ENCODE measurements around the gene OVOL1. TPM values are rescaled to one million over a fixed set of nuclear protein-coding genes. Genes with fewer than 3 reads are reported as not detected.

Gene OVOL1
- total RNA-seq, 2 experiments from 2014 or later, result not detected

DNA sequence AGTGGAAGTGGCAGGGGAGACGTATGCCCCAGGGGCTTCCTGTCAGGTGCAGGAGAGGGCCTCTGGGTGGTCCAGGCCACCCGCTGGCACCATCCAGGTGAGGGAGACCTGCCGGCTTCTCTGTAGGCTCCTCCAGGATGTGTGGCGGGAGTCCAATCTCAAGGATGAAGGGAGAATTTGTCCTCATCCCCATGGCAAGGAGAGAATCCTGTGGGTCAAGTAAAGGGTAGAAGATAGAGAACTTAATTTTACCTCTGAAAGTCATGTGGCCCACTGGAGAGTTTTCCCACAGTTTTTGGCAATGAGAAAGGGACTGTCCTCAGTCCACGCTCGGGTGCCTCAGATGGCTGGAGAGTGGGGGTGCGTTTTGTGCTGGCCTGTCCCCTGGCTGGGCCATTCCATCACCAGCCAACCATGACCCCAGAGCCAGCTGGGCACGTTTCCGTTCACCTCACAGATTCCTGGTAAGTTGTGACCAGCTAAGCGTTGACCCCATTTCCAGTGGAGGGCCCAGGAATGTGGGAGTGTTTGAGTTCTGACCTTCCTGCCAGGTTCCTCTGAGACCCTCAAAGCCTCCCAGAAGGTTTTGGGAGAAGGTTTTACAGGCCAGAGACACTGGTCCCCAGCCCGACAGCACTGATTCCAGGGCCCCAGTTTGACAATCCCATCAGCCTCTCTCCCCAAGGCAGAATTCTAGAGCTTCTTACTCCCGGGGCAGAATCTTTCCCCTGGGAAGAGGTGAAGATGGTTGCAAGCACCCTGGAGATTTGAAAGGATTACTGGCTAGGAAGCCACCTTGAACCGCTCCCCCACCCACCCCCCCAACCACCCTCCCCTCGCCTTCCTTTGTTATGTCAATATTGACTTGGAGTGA lies 2.6 kb downstream of the OVOL1 start:
- ATAC-seq, result no peak
- Mint-ChIP-seq H3K27ac (no peak overlapping the region), H3K4me3 (no peak overlapping the region), H3K4me1 (peaks cover 26% of the 10 kb centered on the region), H3K9me3 (ENCODE audit: low read depth) (no peaks in the 10 kb centered on the region), H3K27me3 (peaks cover 45% of the 10 kb centered on the region), H3K36me3 (peaks cover 1% of the 10 kb centered on the region)
- CTCF ChIA-PET, result interaction anchor here (1.5 to 6.8 kb wide), 4 partner anchors 10 to 84 kb away, joined by 3 to 67 read pairs (median 20); partner anchors contain the start of gene AP5B1
- no peak for DNase-seq

GRCh38 chr11:65790104-65790901 lies 3.4 kb downstream of the OVOL1 start:
- CTCF ChIA-PET, result interaction anchor here (0.8 to 6.8 kb wide), 6 partner anchors 11 to 98 kb away, joined by 3 to 67 read pairs (median 4); partner anchors contain the start of genes AP5B1 and FIBP
- H3K36me3 Mint-ChIP-seq, result peaks cover 1% of the 10 kb centered on the region
- DNase-seq (no peak), ATAC-seq (no peak)
- no peaks in the 10 kb centered on the region for H3K9me3 Mint-ChIP-seq (ENCODE audit: low read depth)
- peaks cover 23% of the 10 kb centered on the region for H3K4me1 Mint-ChIP-seq
- peaks cover 42% of the 10 kb centered on the region for H3K27me3 Mint-ChIP-seq
- H3K4me3 Mint-ChIP-seq, result no peak overlapping the region
- H3K27ac Mint-ChIP-seq, result no peak overlapping the region

DNA sequence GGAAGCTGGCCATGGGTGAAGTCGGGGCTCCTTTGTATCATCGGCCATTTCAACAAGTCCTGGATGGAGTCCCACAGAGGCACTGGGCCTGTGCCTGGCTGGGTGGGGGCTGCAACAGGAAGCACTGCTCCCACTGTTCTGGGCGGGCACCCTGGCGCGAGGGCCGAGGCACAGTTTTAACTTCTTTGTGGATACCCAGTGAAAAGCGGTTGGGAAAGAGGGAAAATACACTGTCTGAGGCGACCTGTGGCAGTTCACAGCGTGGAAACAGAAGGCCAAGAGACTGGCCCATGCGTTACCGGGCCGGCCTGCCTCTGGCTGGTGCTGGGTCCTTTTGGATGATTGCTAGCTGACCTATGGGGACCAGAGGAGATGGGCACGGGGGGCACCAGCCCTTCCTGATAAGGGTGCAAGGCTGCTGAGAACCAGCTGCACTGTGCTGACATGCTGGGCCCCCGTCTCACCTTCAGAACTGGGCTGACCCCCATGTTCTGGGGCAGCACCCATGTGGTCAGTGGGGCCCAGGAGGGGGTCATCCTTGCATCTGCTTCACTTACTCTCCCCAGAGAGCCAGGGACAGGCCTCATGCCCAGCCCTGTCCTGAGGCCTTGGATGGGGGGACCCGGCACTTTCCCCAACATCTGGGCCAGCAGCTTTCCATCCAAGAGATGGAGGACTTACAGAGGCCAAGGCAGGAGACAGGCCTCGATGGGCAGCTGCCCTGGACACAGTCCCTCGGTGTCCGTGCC lies 4.2 kb downstream of the OVOL1 start:
- Mint-ChIP-seq H3K4me1 (peaks cover 19% of the 10 kb centered on the region), H3K27ac (peak overlapping the region; percentile 73), H3K27me3 (peaks cover 36% of the 10 kb centered on the region), H3K4me3 (no peak overlapping the region), H3K36me3 (peaks cover 1% of the 10 kb centered on the region), H3K9me3 (ENCODE audit: low read depth) (no peaks in the 10 kb centered on the region)
- CTCF ChIA-PET, result interaction anchor here (0.8 to 6.8 kb wide), 8 partner anchors 11 to 97 kb away, joined by 3 to 67 read pairs (median 8); partner anchors contain the start of genes AP5B1, FIBP and KAT5
- no peak for DNase-seq
- peak; percentile 4 for ATAC-seq

DNA sequence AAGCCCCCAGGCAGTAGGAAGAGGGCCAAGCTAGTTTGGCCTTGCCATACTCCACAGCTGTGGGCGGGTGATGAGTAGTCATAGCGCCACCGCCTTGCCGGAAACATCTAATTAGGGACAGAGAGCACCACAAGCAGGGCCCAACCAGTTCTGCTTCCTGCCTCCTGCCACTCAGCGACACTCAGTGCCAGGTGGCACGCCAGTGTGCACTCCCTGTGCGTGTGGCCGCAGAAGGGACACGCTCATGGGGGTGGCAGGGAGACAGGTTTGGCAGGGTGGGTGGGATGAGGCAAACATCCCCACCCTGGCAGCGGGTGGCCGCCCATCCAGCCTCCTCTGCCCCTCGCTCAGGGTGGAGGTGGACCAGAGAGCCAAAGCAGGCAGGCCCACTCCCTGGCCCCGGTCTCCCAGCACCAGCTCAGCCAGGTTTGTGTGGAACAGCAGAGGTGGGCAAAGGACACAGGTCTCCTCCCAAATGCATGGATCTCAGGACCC lies 4.9 kb downstream of the OVOL1 start:
- Mint-ChIP-seq H3K36me3 (peaks cover 1% of the 10 kb centered on the region), H3K27me3 (peaks cover 34% of the 10 kb centered on the region), H3K4me1 (peaks cover 22% of the 10 kb centered on the region), H3K27ac (peak overlapping the region; percentile 73), H3K9me3 (ENCODE audit: low read depth) (no peaks in the 10 kb centered on the region), H3K4me3 (no peak overlapping the region)
- CTCF ChIA-PET, result interaction anchor here (1.1 to 6.8 kb wide), 7 partner anchors 12 to 97 kb away, joined by 3 to 67 read pairs (median 9); partner anchors contain the start of genes AP5B1, FIBP and KAT5
- ATAC-seq, result peak; percentile 95
- peak; percentile 85 for DNase-seq

GRCh38 chr11:65792456-65792855 lies 5.6 kb downstream of the OVOL1 start:
- ATAC-seq (no peak), DNase-seq (no peak)
- H3K4me3 Mint-ChIP-seq, result no peak overlapping the region
- peak overlapping the region; percentile 47 for H3K27ac Mint-ChIP-seq
- peaks cover 32% of the 10 kb centered on the region for H3K27me3 Mint-ChIP-seq
- peaks cover 19% of the 10 kb centered on the region for H3K4me1 Mint-ChIP-seq
- H3K36me3 Mint-ChIP-seq, result no peaks in the 10 kb centered on the region
- H3K9me3 Mint-ChIP-seq (ENCODE audit: low read depth), result no peaks in the 10 kb centered on the region
- CTCF ChIA-PET, result interaction anchor here (0.8 to 6.8 kb wide), 6 partner anchors 9 to 92 kb away, joined by 3 to 67 read pairs (median 11); partner anchors contain the start of genes AP5B1 and KAT5

DNA sequence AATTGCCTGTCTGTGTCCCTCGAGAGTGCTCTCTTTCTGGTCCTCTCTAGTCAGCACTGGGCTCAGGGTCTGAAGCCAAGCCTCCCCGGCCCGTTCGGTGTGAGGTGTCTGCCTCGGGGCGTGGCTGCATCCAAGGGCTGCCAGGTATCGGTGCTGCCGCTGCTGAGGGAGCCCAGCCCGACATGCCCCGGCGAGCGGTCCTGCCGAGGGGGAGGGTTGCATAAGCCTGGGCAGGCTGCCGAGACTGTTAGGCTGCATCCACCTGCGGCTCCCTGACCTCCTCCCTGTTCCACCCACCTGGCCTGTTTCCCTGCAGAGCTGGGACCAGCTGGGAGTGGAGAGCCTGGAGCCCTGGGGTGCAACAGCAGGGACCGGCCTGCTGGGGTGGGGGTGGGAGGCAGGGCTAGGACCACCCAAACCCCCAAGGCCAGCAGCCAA lies 6.3 kb downstream of the OVOL1 start:
- no peak overlapping the region for H3K27ac Mint-ChIP-seq
- DNase-seq, result no peak

GRCh38 chr11:65793625-65794400 lies 7.0 kb downstream of the OVOL1 start:
- H3K27ac Mint-ChIP-seq, result no peak overlapping the region
- no peaks in the 10 kb centered on the region for H3K36me3 Mint-ChIP-seq
- no peak for ATAC-seq

More for the DNA sequence above, 6.3 kb downstream of the OVOL1 start:
- ATAC-seq, result no peak
- no peaks in the 10 kb centered on the region for H3K36me3 Mint-ChIP-seq
- peaks cover 29% of the 10 kb centered on the region for H3K27me3 Mint-ChIP-seq
- peaks cover 17% of the 10 kb centered on the region for H3K4me1 Mint-ChIP-seq
- H3K9me3 Mint-ChIP-seq (ENCODE audit: low read depth), result no peaks in the 10 kb centered on the region
- CTCF ChIA-PET, result interaction anchor here (0.8 to 6.8 kb wide), 5 partner anchors 10 to 81 kb away, joined by 3 to 67 read pairs (median 13); partner anchors contain the start of genes AP5B1 and KAT5
- no peak overlapping the region for H3K4me3 Mint-ChIP-seq

GRCh38 chr11:65794570-65795510 lies 8.0 kb downstream of the OVOL1 start:
- Mint-ChIP-seq H3K36me3 (no peaks in the 10 kb centered on the region), H3K4me1 (peaks cover 23% of the 10 kb centered on the region), H3K27ac (no peak overlapping the region), H3K9me3 (ENCODE audit: low read depth) (no peaks in the 10 kb centered on the region), H3K27me3 (peaks cover 18% of the 10 kb centered on the region), H3K4me3 (no peak overlapping the region)
- no peak for ATAC-seq
- DNase-seq, result no peak
- CTCF ChIA-PET, result interaction anchor here (1.0 kb wide), 1 partner anchor 15 kb away, joined by 3 read pairs; no protein-coding TSS in a partner anchor

More at GRCh38 chr11:65793625-65794400, 7.0 kb downstream of the OVOL1 start:
- H3K27me3 Mint-ChIP-seq, result peaks cover 24% of the 10 kb centered on the region
- DNase-seq, result no peak
- CTCF ChIA-PET, result interaction anchor here (2.1 to 6.8 kb wide), 2 partner anchors 14 to 24 kb away, joined by 9 to 67 read pairs; partner anchors contain the start of gene AP5B1
- H3K9me3 Mint-ChIP-seq (ENCODE audit: low read depth), result no peaks in the 10 kb centered on the region
- peaks cover 19% of the 10 kb centered on the region for H3K4me1 Mint-ChIP-seq
- no peak overlapping the region for H3K4me3 Mint-ChIP-seq

DNA sequence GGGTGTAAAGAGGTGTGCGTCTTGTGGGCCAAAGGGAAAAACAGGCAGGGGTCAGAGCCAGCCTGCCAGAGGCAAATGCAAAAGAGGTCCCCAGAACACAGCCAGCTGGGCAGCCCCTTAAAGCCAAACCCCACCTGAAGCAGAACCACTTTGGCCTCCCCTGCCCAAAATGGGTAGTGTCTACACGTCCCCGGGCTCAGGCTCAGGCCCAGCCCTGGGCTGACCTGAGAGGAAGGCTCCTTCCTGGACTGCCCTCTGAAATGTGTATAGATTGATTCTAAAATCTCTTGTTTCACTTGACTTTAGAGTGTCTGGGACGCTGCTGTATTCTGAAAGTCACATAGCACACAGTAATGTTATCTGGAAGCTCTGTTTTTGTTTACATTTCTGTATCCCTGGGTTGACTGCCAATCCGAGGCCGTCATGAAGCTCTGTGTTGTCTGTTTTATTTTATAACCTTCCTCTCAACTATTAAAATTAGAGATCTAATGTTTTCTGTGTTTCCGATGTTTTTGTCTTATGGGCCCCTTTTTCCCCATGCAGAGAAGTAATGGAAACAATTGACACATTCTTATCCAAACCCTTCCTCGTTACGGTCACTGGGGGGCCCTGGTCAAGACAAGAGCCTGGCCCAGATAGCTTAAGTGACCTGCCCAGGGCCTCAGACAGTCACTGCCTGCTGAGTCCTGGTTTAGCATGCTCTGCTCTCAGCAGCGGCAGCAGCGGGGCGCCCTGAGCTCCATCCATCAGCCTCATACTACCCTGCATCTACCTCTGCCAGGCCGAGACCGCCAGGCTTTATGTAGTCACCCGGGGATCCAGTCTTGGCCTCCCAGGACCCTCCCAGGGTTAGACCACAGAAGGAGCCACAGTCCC lies 10.1 kb downstream of the OVOL1 start:
- DNase-seq, result no peak
- H3K27me3 Mint-ChIP-seq, result peaks cover 25% of the 10 kb centered on the region
- no peak for ATAC-seq
- H3K9me3 Mint-ChIP-seq (ENCODE audit: low read depth), result no peaks in the 10 kb centered on the region
- CTCF ChIA-PET, result interaction anchor here (0.7 to 7.3 kb wide), 2 partner anchors 19 to 20 kb away, joined by 3 to 51 read pairs; partner anchors contain the start of gene AP5B1
- no peak overlapping the region for H3K4me3 Mint-ChIP-seq
- H3K4me1 Mint-ChIP-seq, result peaks cover 16% of the 10 kb centered on the region
- no peak overlapping the region for H3K27ac Mint-ChIP-seq
- no peaks in the 10 kb centered on the region for H3K36me3 Mint-ChIP-seq

GRCh38 chr11:65797711-65798110 lies 10.8 kb downstream of the OVOL1 start:
- Mint-ChIP-seq H3K36me3 (no peaks in the 10 kb centered on the region), H3K4me3 (no peak overlapping the region)
- CTCF ChIA-PET, result interaction anchor here (0.6 to 7.3 kb wide), 4 partner anchors 10 to 86 kb away, joined by 3 to 51 read pairs (median 4); partner anchors contain the start of gene AP5B1

More at GRCh38 chr11:65797711-65798110, 10.8 kb downstream of the OVOL1 start:
- Mint-ChIP-seq H3K27me3 (peaks cover 27% of the 10 kb centered on the region), H3K4me1 (peaks cover 12% of the 10 kb centered on the region), H3K27ac (no peak overlapping the region), H3K9me3 (ENCODE audit: low read depth) (no peaks in the 10 kb centered on the region)
- DNase-seq, result no peak
- no peak for ATAC-seq
